ENCODE results near the gene RELN.

RELN gene

GRCh38 chr7:103832438-103832837 is 157.0 kb downstream of the RELN start:
- Histone ChIP-seq H3K36me3 (ENCODE audit: insufficient read depth, low read length) (no peaks in the 10 kb centered on the region), H3K9ac (ENCODE audit: low read length) (no peak overlapping the region), H3K4me3 (ENCODE audit: low read depth, low read length, poor library complexity, severe bottlenecking) (no peak overlapping the region), H3K4me2 (ENCODE audit: low read length) (no peak overlapping the region), H4K20me1 (ENCODE audit: insufficient read depth, low read length) (no peaks in the 10 kb centered on the region), H3K9me3 (ENCODE audit: low read length) (no peaks in the 10 kb centered on the region), H3K4me1 (ENCODE audit: insufficient read depth, low read length, severe bottlenecking) (no peaks in the 10 kb centered on the region), H3K27ac (ENCODE audit: low read depth, low read length, poor library complexity, severe bottlenecking) (no peak overlapping the region), H2AFZ (ENCODE audit: low read length) (no peak overlapping the region), H3K79me2 (ENCODE audit: insufficient read depth, low read length) (no peaks in the 10 kb centered on the region), H3K9me2 (ENCODE audit: low read depth, low read length) (no peaks in the 10 kb centered on the region), H3F3A (ENCODE audit: insufficient read depth, low read length) (no peaks in the 10 kb centered on the region), H3K27me3 (ENCODE audit: insufficient read depth, low read length) (no peaks in the 10 kb centered on the region)
- TF ChIP-seq, protein P1, sequence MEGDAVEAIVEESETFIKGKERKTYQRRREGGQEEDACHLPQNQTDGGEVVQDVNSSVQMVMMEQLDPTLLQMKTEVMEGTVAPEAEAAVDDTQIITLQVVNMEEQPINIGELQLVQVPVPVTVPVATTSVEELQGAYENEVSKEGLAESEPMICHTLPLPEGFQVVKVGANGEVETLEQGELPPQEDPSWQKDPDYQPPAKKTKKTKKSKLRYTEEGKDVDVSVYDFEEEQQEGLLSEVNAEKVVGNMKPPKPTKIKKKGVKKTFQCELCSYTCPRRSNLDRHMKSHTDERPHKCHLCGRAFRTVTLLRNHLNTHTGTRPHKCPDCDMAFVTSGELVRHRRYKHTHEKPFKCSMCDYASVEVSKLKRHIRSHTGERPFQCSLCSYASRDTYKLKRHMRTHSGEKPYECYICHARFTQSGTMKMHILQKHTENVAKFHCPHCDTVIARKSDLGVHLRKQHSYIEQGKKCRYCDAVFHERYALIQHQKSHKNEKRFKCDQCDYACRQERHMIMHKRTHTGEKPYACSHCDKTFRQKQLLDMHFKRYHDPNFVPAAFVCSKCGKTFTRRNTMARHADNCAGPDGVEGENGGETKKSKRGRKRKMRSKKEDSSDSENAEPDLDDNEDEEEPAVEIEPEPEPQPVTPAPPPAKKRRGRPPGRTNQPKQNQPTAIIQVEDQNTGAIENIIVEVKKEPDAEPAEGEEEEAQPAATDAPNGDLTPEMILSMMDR (IDR thresholded peaks at IDR 0.05; ENCODE audit: low read length) = no peak
- no peak for TF ChIP-seq EZH2 (IDR thresholded peaks at IDR 0.05; ENCODE audit: borderline replicate concordance, low read length)

GRCh38 chr7:103824251-103824650 is 165.2 kb downstream of the RELN start:
- Histone ChIP-seq H3K36me3 (ENCODE audit: insufficient read depth, low read length) (no peaks in the 10 kb centered on the region), H3F3A (ENCODE audit: insufficient read depth, low read length) (no peaks in the 10 kb centered on the region), H3K4me1 (ENCODE audit: insufficient read depth, low read length, severe bottlenecking) (no peaks in the 10 kb centered on the region), H2AFZ (ENCODE audit: low read length) (no peak overlapping the region), H3K27me3 (ENCODE audit: insufficient read depth, low read length) (no peaks in the 10 kb centered on the region), H4K20me1 (ENCODE audit: insufficient read depth, low read length) (no peaks in the 10 kb centered on the region), H3K27ac (ENCODE audit: low read depth, low read length, poor library complexity, severe bottlenecking) (no peak overlapping the region), H3K9ac (ENCODE audit: low read length) (no peak overlapping the region), H3K79me2 (ENCODE audit: insufficient read depth, low read length) (no peaks in the 10 kb centered on the region), H3K4me2 (ENCODE audit: low read length) (no peak overlapping the region), H3K9me2 (ENCODE audit: low read depth, low read length) (no peaks in the 10 kb centered on the region), H3K9me3 (ENCODE audit: low read length) (no peaks in the 10 kb centered on the region), H3K4me3 (ENCODE audit: low read depth, low read length, poor library complexity, severe bottlenecking) (no peak overlapping the region)
- TF ChIP-seq, protein P1 (IDR thresholded peaks at IDR 0.05; ENCODE audit: low read length) = no peak
- no peak for TF ChIP-seq EZH2 (IDR thresholded peaks at IDR 0.05; ENCODE audit: borderline replicate concordance, low read length)

DNA sequence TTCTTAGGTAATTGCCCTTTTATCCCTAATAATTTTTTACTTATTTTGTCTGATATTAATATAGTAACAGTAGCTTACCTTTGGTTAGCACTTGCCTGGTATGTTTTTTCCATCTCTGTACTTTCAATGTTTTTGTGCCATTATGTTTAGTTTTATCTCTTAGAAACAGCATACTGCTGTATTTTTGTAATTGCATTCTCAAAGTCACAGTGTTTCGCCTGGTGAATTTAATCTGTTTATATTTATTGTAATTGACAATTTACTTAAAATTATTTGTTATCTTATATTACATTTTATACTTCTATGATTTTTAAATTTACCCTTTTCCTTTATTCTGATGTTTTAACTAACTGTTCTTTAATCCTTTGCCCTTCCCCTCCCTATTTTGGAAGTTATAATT is 166.4 kb downstream of the RELN start:
- Histone ChIP-seq H3F3A (ENCODE audit: insufficient read depth, low read length) (no peaks in the 10 kb centered on the region), H3K27ac (ENCODE audit: low read depth, low read length, poor library complexity, severe bottlenecking) (no peak overlapping the region), H4K20me1 (ENCODE audit: insufficient read depth, low read length) (no peaks in the 10 kb centered on the region), H2AFZ (ENCODE audit: low read length) (no peak overlapping the region), H3K4me1 (ENCODE audit: insufficient read depth, low read length, severe bottlenecking) (no peaks in the 10 kb centered on the region), H3K9me2 (ENCODE audit: low read depth, low read length) (no peaks in the 10 kb centered on the region), H3K79me2 (ENCODE audit: insufficient read depth, low read length) (no peaks in the 10 kb centered on the region), H3K4me3 (ENCODE audit: low read depth, low read length, poor library complexity, severe bottlenecking) (no peak overlapping the region), H3K9ac (ENCODE audit: low read length) (no peak overlapping the region), H3K27me3 (ENCODE audit: insufficient read depth, low read length) (no peaks in the 10 kb centered on the region), H3K36me3 (ENCODE audit: insufficient read depth, low read length) (no peaks in the 10 kb centered on the region), H3K9me3 (ENCODE audit: low read length) (no peaks in the 10 kb centered on the region), H3K4me2 (ENCODE audit: low read length) (no peak overlapping the region)
- TF ChIP-seq EZH2 (IDR thresholded peaks at IDR 0.05; ENCODE audit: borderline replicate concordance, low read length) = no peak
- TF ChIP-seq, protein P1 (IDR thresholded peaks at IDR 0.05; ENCODE audit: low read length) = no peak

All from OCI-LY1 (cell line).